DOHH2 (cell line): ENCODE results near the gene FXYD1.

Source experiments
- H3F3A ChIP-seq: fragments of 200-600 bp; sonication (generic), shearing (Covaris generic); 2 replicates; pipeline ENCODE4 v1.6.0; 2016; ENCODE audit warnings: antibody characterized with exemption, mild to moderate bottlenecking; ENCODE audit not compliant: control insufficient read depth, insufficient read depth
- H3K27ac ChIP-seq: fragments of 200-600 bp; sonication (generic); 2 replicates; pipeline ENCODE4 v1.5.1; 2014; ENCODE audit warnings: low read depth, mild to moderate bottlenecking, low read length, moderate library complexity
- H3K27me3 ChIP-seq: fragments of 200-600 bp; sonication (generic); 2 replicates; pipeline ENCODE4 v1.6.1; 2014; ENCODE audit warnings: mild to moderate bottlenecking, low read length, mixed read lengths; ENCODE audit not compliant: control insufficient read depth
- H3K36me3 ChIP-seq: fragments of 200-600 bp; sonication (generic); 2 replicates; pipeline ENCODE4 v1.6.1; 2014; ENCODE audit warnings: mild to moderate bottlenecking, low read length, moderate library complexity, mixed read lengths; ENCODE audit not compliant: control insufficient read depth
- H3K4me1 ChIP-seq: fragments of 200-600 bp; sonication (generic); 2 replicates; pipeline ENCODE4 v1.6.1; 2014; ENCODE audit warnings: mild to moderate bottlenecking, low read length, mixed read lengths; ENCODE audit not compliant: control insufficient read depth
- H3K4me2 ChIP-seq: fragments of 200-600 bp; sonication (generic); 2 replicates; pipeline ENCODE4 v1.6.0; 2014; ENCODE audit warnings: mild to moderate bottlenecking, low read length, moderate library complexity
- H3K4me3 ChIP-seq: fragments of 200-600 bp; sonication (generic); 2 replicates; pipeline ENCODE4 v1.5.1; 2014; ENCODE audit warnings: mild to moderate bottlenecking, low read length, mixed read lengths
- H3K79me2 ChIP-seq: fragments of 200-600 bp; sonication (generic); 2 replicates; pipeline ENCODE4 v1.6.1; 2014; ENCODE audit warnings: mild to moderate bottlenecking, low read length, mixed read lengths; ENCODE audit not compliant: control insufficient read depth
- H3K9me2 ChIP-seq: fragments of 200-600 bp; sonication (generic); replicated peaks from 2 replicates; pipeline ENCODE4 v1.6.1; 2014; ENCODE audit warnings: mild to moderate bottlenecking, low read length, mixed read lengths; ENCODE audit not compliant: control insufficient read depth
- H3K9me3 ChIP-seq: fragments of 200-600 bp; sonication (generic); 2 replicates; pipeline ENCODE4 v1.6.1; 2014; ENCODE audit warnings: antibody characterized with exemption, low read length, mixed read lengths; ENCODE audit not compliant: control insufficient read depth, insufficient read depth
- H4K20me1 ChIP-seq: fragments of 200-600 bp; sonication (generic); 2 replicates; pipeline ENCODE4 v1.6.0; 2014; ENCODE audit warnings: low read depth, mild to moderate bottlenecking, antibody characterized with exemption, low read length, moderate library complexity; ENCODE audit not compliant: control insufficient read depth, insufficient read depth
- CTCF ChIP-seq: fragments of 200-600 bp; sonication (generic); IDR thresholded peaks from one replicate; pipeline ENCODE4 v1.5.1; 2014; ENCODE audit warnings: antibody characterized with exemption, mild to moderate bottlenecking, low read depth, low read length; ENCODE audit not compliant: poor library complexity, severe bottlenecking
- EZH2phosphoT487 ChIP-seq: fragments of 200-600 bp; sonication (generic); IDR thresholded peaks from 2 replicates; pipeline ENCODE4 v1.6.1; 2017; ENCODE audit warnings: borderline replicate concordance, mild to moderate bottlenecking, antibody characterized with exemption, low read length, moderate library complexity, mixed read lengths

FXYD1 gene

DNA sequence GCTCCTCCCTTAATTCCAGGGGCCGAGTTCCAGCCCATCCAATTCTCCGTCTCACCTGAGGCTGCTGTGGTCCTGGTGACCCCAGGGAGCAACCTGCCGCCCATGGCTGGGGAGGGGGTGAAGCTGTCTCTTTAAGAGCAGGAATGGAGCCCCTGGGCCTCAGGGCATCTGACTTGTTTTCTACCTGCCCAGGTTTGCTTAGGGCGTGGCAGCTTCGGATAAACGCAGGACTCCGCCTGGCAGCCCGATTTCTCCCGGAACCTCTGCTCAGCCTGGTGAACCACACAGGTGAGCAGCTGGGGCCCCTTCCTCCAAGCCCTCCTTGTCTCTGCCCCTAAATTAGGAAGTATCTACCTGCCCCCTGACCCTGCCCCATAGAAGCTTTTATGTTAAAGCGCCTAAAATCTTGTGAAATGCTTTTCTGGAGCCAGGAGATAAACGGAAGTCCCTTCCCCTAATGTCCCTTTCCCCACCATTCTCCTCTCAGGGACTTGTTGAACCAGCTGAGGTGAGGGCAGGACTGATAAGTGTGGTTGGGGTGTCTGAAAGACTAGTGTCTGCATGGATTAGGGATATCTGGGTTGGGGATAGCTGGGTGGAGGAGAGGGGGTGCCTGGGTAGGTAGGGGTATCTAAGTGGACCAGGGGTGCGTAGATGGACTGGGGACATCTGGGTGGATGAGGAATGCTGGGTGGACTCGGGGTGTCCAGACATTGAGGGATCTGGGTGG, 22.4 kb upstream of the FXYD1 start:
- Histone ChIP-seq H3K27ac (no peak overlapping the region), H3K4me2 (no peak overlapping the region), H3K9me2 (no peaks in the 10 kb centered on the region), H3K4me1 (peaks cover 10% of the 10 kb centered on the region), H3F3A (no peaks in the 10 kb centered on the region), H3K79me2 (no peaks in the 10 kb centered on the region), H3K27me3 (no peaks in the 10 kb centered on the region; the same call in 1 of the 2 replicates), H3K9me3 (no peaks in the 10 kb centered on the region), H3K36me3 (no peaks in the 10 kb centered on the region), H4K20me1 (no peaks in the 10 kb centered on the region), H3K4me3 (no peak overlapping the region)
- no peak for TF ChIP-seq EZH2phosphoT487
- TF ChIP-seq CTCF, result no peak

DNA sequence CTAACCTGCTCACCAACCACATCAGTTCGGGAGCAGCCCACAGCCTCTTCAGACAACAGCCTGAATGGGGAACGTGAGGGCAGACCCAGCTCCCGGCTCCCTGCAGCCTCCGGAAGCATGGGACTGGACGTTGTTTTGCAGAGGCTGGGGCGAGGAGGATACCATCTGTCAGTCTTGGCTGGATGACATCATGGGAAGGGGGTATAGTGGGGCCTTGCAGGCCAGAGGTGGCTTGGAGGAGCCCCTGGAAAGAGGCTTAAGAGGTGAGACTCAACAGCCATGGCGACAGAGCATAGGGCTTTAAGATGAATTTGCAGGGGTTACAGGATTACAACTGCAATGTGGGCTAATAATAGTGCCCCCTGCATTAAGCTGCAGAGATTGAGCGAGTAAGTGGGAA, 21.5 kb upstream of the FXYD1 start:
- H3K9me2 ChIP-seq, result no peaks in the 10 kb centered on the region
- no peak for TF ChIP-seq EZH2phosphoT487
- no peak for TF ChIP-seq CTCF
- H3K4me3 ChIP-seq, result no peak overlapping the region
- no peaks in the 10 kb centered on the region for H3K79me2 ChIP-seq
- H3K9me3 ChIP-seq, result no peaks in the 10 kb centered on the region
- H3K4me2 ChIP-seq, result no peak overlapping the region
- no peak overlapping the region for H3K27ac ChIP-seq
- no peaks in the 10 kb centered on the region for H3K36me3 ChIP-seq
- H3K27me3 ChIP-seq, result no peaks in the 10 kb centered on the region; the same call in 1 of the 2 replicates
- no peaks in the 10 kb centered on the region for H4K20me1 ChIP-seq
- peaks cover 10% of the 10 kb centered on the region for H3K4me1 ChIP-seq
- H3F3A ChIP-seq, result no peaks in the 10 kb centered on the region

- Histone ChIP-seq H3K36me3 (no peaks in the 10 kb centered on the region), H3K79me2 (no peaks in the 10 kb centered on the region), H3K27me3 (no peaks in the 10 kb centered on the region; the same call in 1 of the 2 replicates), H3K4me3 (no peak overlapping the region), H4K20me1 (no peaks in the 10 kb centered on the region; the same call in 1 of the 2 replicates), H3K4me1 (peaks cover 10% of the 10 kb centered on the region), H3K27ac (no peak overlapping the region), H3K9me2 (no peaks in the 10 kb centered on the region), H3K9me3 (no peaks in the 10 kb centered on the region), H3K4me2 (no peak overlapping the region), H3F3A (no peaks in the 10 kb centered on the region)
- TF ChIP-seq CTCF (no peak), EZH2phosphoT487 (no peak)
These were observed 20.8 kb upstream of the FXYD1 start for GRCh38 chr19:35117799-35118198.
